GM21528 (cell line): Measurements from ENCODE around the gene CLEC12A.
"Not testable (repeated sequence)": the region's sequence is repeated elsewhere in the genome, so short reads cannot be mapped to it uniquely, and the experiment has no call there.

Source experiments
- ATAC-seq: cut with Tn5 transposase; IDR thresholded peaks from one replicate; pipeline ENCODE4 v1.9.1; 2021; ENCODE audit warnings: mild to moderate bottlenecking, moderate library complexity; ENCODE audit not compliant: unreplicated experiment, low FRiP score

Gene CLEC12A

GRCh38 chr12:9961901-9962300 lies 9.3 kb upstream of the CLEC12A start:
- no peak for ATAC-seq

- no peak for ATAC-seq
Measured at GRCh38 chr12:9969673-9970072, 1.5 kb upstream of the CLEC12A start.

DNA sequence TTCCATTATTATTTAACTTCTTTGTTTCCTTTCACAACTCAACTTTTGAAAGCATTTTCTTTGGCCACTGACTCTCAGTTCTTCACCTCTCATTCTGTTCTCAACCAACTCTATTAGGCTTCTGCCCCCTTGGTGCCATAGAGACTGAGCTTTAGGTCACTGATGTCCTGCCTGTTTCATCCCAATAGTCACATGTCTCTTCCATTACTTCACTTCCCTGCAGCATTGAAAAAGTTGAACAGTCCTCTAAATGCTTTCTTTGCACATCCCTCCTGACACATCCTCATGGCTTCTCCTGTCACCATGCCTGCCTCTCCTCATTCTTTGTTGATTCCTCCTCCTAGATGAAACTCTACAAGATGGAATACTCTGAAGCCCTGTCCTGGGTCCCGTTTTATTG lies 2.7 kb downstream of the CLEC12A start:
- ATAC-seq, result no peak

- not testable (repeated sequence) for ATAC-seq
Measured at GRCh38 chr12:9974731-9975130, 3.5 kb downstream of the CLEC12A start.

DNA sequence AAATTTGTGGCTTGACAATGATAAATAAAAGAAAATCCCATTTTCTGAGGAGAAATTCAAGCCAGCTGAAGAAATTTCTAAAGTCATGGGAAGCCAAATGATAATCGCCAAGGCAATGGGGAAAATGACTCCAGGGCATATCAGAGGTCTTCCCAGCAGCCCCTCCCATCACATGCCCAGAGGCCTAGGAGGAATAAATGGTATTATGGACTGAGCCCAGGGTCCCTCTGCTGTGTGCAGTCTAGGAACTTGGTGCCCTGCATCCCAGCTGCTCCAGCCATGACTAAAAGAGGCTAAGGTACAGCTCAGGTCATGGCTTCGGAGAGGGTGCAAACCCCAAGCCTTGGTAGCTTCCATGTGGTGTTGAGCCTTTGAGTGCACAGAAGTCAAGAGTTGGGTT lies 4.4 kb downstream of the CLEC12A start:
- no peak for ATAC-seq

DNA sequence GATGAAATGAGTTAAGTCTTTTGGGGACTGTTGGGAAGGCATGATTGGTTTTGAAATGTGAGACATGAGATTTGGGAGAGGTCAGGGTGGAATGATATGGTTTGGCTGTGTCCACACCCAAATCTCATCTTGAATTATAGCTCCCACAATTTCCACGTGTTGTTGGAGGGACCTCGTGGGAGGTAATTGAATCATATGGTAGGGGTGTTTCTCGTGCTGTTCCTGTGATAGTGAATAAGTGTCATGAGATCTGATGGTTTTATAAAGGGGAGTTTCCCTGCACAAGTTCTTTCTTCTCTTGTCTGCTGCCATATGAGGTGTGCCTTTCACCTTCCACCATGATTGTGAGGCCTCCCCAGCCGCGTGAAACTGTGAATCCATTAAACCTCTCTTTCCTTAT lies 5.4 kb downstream of the CLEC12A start:
- not testable (repeated sequence) for ATAC-seq

DNA sequence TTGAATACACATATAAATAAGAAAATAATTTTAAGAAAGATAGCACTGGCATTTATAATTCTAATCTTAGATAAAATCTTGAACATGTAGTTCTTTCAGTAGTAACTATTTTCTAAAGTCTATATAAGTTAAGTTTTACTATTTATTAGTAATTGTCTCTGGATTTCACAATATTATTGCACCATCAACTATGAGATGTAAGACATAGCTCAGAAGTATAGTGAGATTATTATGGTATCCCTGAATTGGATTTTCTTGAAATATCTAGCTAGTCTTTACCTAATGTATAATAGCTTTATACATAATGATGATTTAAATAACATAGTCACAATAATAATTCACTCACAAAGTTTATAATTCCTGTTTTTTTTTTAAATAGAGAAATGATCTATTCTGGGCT lies 6.7 kb downstream of the CLEC12A start:
- ATAC-seq, result no peak

- ATAC-seq, result no peak
Measured at GRCh38 chr12:9980126-9980525, 8.9 kb downstream of the CLEC12A start.

GRCh38 chr12:9991876-9992275 lies 20.7 kb downstream of the CLEC12A start:
- no peak for ATAC-seq

DNA sequence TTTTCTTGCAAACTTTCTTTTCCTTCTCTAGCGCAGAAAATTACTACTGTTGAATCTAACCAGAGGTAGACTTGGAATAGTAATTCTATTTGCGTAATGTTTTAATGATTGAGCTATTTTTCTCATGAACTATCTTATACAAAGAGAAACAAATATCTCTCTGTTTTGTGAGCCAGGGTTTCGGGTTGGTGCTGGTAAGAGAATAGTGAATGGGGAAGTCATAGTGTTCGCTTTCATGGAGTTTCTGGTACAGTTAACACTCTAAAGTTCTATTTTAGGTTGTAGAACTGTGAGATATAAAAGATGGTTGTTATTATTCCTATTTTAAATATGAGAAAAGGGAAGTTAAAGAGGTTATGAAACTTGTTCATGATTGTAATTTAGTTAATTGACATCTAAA lies 21.1 kb downstream of the CLEC12A start:
- no peak for ATAC-seq

DNA sequence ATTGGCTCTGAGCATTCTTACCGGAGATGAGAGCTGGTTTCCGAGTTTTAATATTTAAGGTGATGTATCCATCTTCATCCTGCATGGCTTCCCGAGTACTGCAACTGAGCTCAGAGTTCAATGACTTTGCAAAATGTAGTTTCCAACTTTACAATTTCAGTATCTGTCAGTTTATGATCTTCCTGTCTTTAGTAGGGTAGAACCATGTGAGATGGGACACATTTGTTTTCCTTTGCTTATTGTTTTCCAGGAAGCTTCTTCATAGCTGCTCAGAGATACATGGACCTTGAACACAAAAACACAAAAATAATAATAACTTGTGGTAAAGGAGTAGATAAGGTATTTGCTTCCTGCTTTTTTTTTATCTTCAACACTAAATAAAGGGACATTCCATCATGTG lies 27.8 kb downstream of the CLEC12A start, which contains the start of gene CLEC1B:
Gene CLEC1B (minus strand): TSS at position 106 of the 400 bp plus-strand sequence. CDS start 21 bp downstream, at position 85.
- ATAC-seq, result no peak

DNA sequence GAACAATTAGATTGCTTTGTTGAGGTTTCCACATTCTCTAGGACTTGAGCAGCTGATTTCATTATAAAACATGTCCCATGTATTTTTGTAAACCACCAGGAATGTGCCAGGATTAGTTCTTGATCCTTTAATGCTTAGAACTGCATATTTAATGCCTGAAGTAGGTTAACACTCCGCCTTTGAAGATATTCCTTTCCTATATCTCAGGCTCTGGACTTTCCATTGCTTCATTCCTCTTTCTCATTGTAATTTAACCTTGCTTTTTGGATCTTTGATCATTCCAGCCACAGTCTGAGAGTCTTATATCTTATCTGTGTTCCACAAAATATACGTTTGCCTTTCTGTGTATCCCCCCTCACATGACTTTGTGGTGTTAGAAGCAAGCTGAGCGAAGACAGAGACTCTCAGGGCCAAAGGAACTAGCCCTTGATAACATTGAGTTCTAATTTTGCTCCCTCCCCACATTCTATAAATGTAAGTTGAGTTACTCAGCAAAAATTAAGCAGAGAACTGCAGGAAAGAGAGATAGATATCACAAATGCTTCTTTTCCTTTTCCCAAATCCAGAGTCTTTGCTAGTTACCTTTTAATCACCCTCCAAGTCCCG lies 30.1 kb downstream of the CLEC12A start:
- no peak for ATAC-seq

DNA sequence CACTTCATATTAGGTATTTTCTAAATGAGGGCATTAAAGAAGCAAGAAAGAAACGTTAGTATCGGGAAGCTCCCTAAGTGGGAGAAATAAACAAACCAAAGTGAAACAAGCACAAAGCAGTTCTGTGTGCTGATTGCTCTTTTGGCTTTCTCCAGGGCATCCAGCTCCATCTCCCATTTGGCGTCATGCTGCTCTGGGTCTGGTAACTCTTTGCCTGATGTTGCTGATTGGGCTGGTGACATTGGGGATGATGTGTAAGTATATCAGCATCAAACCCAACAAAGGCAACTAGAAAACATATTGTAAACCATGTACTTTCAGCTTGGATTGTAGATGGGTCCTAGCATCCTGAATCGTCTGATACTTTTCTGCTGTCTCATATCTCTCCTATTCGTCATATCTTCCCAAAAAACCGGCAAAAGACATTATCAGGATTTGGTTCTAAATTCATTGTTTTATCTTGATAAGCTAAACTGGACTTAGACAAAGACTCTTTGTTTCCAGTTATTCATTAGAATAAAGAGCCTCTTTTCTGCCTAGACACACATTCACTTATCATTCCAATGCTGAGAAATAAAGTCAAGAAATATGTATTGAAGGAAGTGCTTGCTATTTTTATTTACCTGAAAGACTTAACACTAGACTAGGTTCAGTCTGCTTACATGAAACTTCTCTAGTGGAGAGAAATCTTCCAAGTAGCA lies 41.6 kb downstream of the CLEC12A start:
- ATAC-seq, result no peak

DNA sequence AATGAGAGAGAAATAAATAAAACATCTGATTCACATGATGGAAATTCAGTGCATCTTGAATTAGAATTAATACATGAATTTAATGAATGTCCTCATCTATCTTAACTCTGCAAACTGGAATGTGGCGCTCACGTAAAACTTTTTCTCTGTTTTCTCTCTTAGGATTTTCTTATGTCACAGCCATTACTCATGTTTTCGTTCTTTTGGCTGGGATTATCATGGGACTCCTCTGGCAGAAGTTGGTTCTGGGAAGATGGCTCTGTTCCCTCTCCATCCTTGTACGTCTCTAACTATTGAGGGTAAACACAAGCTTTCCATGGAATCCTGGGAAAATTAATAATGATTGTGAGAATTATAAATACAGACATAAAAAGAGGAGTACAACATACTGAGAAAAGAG lies 44.2 kb downstream of the CLEC12A start:
- ATAC-seq, result no peak

DNA sequence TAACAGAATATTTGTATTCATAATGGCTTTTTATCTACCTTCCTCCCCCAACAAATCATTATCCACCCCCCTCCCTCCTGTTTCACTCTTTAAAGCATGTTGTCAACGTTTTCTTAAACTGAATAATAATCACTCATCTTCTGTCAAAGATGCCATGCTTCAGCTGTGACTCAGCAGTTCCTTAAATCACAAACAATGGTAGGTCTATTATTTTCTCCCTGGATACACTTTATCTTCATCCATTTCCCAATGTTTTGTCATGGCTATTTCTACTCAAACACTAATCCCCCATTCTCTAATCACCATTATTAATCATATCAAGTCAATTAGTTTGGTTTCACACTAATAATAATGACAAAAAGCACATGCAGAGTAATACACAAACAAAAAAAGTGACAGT lies 45.7 kb downstream of the CLEC12A start:
- no peak for ATAC-seq

GRCh38 chr12:10018386-10018785 lies 47.2 kb downstream of the CLEC12A start:
- no peak for ATAC-seq

- ATAC-seq, result no peak
Measured at GRCh38 chr12:10021342-10021741, 50.1 kb downstream of the CLEC12A start.

DNA sequence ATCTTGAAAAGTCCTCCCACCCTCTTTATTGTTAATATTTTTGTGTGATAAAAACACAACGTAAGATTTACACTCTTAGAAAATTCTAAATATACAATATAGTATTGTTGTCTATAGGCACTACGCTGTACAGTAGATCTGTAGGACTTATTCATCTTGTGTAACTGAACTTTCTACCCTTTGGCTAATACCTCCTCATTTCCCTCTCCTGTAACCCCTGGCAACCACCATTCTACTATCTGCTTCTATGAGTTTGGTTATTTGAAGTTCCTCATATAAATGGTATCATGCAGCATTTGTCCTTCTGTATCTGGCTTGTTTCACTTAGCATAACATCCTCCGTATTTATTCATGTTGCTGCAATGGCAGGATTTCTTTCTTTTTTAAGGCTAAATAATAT lies 54.0 kb downstream of the CLEC12A start:
- ATAC-seq, result no peak

DNA sequence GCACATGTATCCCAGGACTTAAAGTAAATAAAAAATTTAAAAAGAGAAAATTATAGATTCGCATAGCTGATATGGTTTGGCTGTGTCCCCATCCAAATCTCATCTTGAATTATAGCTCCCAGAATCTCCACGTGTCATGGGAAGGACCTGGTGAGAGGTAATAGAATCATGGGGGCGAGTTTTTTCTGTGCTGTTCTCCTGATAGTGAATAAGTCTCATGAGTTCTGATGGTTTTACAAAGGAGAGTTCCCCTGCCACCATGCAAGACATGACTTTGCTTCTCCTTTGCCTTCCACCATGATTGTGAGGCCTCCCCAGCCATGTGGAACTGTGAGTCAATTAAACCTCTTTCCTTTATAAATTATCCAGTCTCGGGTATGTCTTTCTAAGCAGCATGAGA lies 55.5 kb downstream of the CLEC12A start:
- not testable (repeated sequence) for ATAC-seq

- no peak for ATAC-seq
Measured at GRCh38 chr12:10027311-10027710, 56.1 kb downstream of the CLEC12A start.

DNA sequence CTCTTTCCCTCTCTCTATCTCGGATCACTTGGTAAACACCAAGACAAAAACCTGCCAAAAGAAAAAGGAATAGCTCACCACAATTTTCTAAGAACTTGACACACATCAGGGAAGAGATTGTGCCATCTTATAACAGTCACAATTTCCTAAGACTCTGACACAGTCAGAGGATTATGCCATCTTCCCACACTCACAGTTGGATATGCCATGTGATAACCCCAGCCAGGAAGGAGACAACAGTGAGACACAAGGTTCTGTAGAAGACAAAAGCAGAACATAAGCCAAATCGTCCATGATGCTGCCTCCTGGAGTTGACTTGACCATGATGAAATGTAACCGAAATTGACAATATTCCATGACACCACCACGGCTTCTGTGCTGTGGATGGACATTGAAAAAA lies 56.5 kb downstream of the CLEC12A start:
- ATAC-seq, result no peak

DNA sequence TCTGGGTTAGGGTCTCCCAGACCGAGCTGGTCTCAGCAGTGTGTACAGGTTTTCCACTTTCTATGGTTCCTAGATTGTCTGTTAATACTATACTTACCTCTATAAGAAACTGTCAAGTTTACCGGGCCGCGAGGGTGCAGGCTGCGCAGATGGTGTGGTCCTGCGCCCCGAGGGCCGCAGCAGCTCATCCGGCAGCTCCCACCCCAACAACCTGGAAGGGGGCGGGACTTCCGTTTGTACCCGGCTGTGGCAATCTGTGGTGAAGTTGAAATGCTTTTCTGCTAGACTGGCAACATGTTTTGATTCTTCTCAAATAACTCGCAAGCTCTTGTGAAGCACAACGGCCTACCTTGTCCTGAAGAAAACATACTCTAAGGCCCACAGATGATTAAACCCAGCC lies 59.2 kb downstream of the CLEC12A start, which contains the start of gene CLEC9A:
Gene CLEC9A (plus strand): TSS at position 237 of the 400 bp plus-strand sequence. CDS start 22,006 bp downstream, outside the sequence.
- no peak for ATAC-seq
